ENCODE results near the gene FBXO11. TPM values are rescaled to one million over a fixed set of nuclear protein-coding genes. Genes with fewer than 3 reads are reported as not detected.

The FBXO11 gene
- total RNA-seq, 1 experiment from 2014 or later, result 49.3 TPM

DNA sequence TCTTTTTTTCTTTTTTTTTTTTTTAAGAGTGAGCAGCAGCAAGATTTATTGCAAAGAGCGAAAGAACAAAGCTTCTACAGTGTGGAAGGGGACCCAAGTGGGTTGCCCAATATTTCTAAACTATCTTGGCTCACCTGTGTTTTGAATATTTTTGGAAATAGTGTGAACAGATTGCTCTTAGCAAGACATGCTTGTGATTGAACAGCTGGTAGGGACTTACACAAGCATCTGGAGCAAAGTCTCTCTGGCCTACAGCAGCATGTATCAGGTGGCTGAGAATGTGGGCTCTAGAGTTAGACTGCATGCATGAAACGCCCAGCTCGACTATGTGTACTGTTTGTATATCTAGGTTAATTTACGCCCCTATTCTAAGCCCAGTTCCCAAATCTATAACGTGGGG is 40.3 kb upstream of the FBXO11 start:
- CTCF ChIA-PET, result no interaction called here
- no TSS peak for BruUV-seq (replicated peaks)

DNA sequence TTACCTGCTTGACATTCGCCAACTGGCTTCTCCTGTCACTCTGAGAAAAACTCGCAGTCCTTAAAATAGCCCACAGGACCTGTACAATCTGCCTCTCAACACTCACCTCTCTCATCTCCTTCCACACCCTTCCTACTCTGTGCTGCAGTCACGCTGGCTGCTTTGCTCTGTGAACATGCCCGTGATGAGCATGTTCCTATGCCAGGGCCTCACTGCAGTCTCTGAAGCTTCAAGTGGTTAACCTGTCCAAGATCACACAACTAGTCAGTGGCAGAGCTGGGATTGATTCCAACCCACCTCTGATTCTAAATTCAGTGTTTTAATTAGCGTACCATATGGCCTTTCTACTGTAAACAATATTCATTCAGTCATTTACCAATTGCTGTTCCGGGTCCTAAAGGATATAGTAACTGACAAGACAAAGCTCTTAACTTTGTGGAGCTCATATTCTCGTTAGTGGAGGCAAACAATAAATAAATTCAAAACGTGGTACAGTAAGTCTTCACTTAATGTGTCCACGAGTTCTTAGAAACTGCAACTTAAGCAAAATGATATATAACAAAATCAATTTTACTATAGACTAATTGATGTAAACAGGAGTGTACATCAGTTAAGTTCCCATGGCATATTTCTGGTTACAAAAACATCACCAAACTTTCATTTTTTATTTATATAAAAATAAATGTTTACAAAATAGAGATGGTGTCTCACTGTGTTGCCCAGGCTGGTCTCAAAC is 38.9 kb upstream of the FBXO11 start:
- Histone ChIP-seq H3K9me3 (ENCODE audit: insufficient read depth, low read depth) (no peaks in the 10 kb centered on the region), H3K4me3 (no peak overlapping the region), H2AFZ (peak overlapping the region; percentile 41; the same call in 1 of the 2 replicates), H3K9me2 (ENCODE audit: insufficient read depth) (no peaks in the 10 kb centered on the region), H3K79me2 (ENCODE audit: low read depth) (no peaks in the 10 kb centered on the region), H3K4me1 (replicated peaks; ENCODE audit: insufficient read depth) (no peaks in the 10 kb centered on the region), H3K27ac (no peak overlapping the region), H3K27me3 (ENCODE audit: insufficient read depth, low read depth) (no peaks in the 10 kb centered on the region), H3F3A (ENCODE audit: insufficient read depth, low read depth) (no peaks in the 10 kb centered on the region), H4K20me1 (ENCODE audit: insufficient read depth) (no peaks in the 10 kb centered on the region), H3K36me3 (ENCODE audit: low read depth) (no peaks in the 10 kb centered on the region), H3K4me2 (no peak overlapping the region)
- no peak for DNase-seq
- CTCF ChIA-PET, result no interaction called here
- TF ChIP-seq, protein P1, sequence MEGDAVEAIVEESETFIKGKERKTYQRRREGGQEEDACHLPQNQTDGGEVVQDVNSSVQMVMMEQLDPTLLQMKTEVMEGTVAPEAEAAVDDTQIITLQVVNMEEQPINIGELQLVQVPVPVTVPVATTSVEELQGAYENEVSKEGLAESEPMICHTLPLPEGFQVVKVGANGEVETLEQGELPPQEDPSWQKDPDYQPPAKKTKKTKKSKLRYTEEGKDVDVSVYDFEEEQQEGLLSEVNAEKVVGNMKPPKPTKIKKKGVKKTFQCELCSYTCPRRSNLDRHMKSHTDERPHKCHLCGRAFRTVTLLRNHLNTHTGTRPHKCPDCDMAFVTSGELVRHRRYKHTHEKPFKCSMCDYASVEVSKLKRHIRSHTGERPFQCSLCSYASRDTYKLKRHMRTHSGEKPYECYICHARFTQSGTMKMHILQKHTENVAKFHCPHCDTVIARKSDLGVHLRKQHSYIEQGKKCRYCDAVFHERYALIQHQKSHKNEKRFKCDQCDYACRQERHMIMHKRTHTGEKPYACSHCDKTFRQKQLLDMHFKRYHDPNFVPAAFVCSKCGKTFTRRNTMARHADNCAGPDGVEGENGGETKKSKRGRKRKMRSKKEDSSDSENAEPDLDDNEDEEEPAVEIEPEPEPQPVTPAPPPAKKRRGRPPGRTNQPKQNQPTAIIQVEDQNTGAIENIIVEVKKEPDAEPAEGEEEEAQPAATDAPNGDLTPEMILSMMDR (conservative IDR thresholded peaks at IDR 0.05), result no peak
- no peak for TF ChIP-seq EZH2 (IDR thresholded peaks at IDR 0.05; ENCODE audit: low read depth)
- BruUV-seq (replicated peaks), result no TSS peak
- intact Hi-C loops (cut with micrococcal nuclease; ENCODE audit: unreplicated experiment), result no loop called here
- POLR2A ChIA-PET (ENCODE audit: unreplicated experiment), result interaction anchor here (0.6 kb wide), 1 partner anchor 324 kb away, joined by 7 read pairs; no protein-coding TSS in a partner anchor

More for the DNA sequence above, 40.3 kb upstream of the FBXO11 start:
- Histone ChIP-seq H4K20me1 (ENCODE audit: insufficient read depth) (no peaks in the 10 kb centered on the region), H3K4me3 (no peak overlapping the region), H3K9me2 (ENCODE audit: insufficient read depth) (no peaks in the 10 kb centered on the region), H3K9me3 (ENCODE audit: insufficient read depth, low read depth) (no peaks in the 10 kb centered on the region), H3K4me2 (no peak overlapping the region), H3K27me3 (ENCODE audit: insufficient read depth, low read depth) (no peaks in the 10 kb centered on the region), H3K36me3 (ENCODE audit: low read depth) (no peaks in the 10 kb centered on the region), H3K27ac (no peak overlapping the region), H2AFZ (no peak overlapping the region), H3K79me2 (ENCODE audit: low read depth) (no peaks in the 10 kb centered on the region), H3F3A (ENCODE audit: insufficient read depth, low read depth) (no peaks in the 10 kb centered on the region), H3K4me1 (replicated peaks; ENCODE audit: insufficient read depth) (no peaks in the 10 kb centered on the region)
- no peak for DNase-seq
- intact Hi-C loops (cut with micrococcal nuclease; ENCODE audit: unreplicated experiment), result no loop called here
- POLR2A ChIA-PET (ENCODE audit: unreplicated experiment), result interaction anchor here (0.6 kb wide), 1 partner anchor 581 kb away, joined by 3 read pairs; no protein-coding TSS in a partner anchor
- TF ChIP-seq EZH2 (IDR thresholded peaks at IDR 0.05; ENCODE audit: low read depth), result no peak
- TF ChIP-seq, protein P1 (conservative IDR thresholded peaks at IDR 0.05), result no peak

GRCh38 chr2:47941936-47942335 is 35.6 kb upstream of the FBXO11 start:
- Histone ChIP-seq H3K4me2 (no peak overlapping the region), H3K4me3 (no peak overlapping the region), H3K27ac (no peak overlapping the region), H3F3A (ENCODE audit: insufficient read depth, low read depth) (no peaks in the 10 kb centered on the region), H3K4me1 (replicated peaks; ENCODE audit: insufficient read depth) (no peaks in the 10 kb centered on the region), H3K27me3 (ENCODE audit: insufficient read depth, low read depth) (no peaks in the 10 kb centered on the region), H3K79me2 (ENCODE audit: low read depth) (no peaks in the 10 kb centered on the region), H2AFZ (no peak overlapping the region), H4K20me1 (ENCODE audit: insufficient read depth) (no peaks in the 10 kb centered on the region), H3K9me3 (ENCODE audit: insufficient read depth, low read depth) (no peaks in the 10 kb centered on the region), H3K36me3 (ENCODE audit: low read depth) (no peaks in the 10 kb centered on the region), H3K9me2 (ENCODE audit: insufficient read depth) (no peaks in the 10 kb centered on the region)
- ChIA-PET CTCF (no interaction called here), POLR2A (ENCODE audit: unreplicated experiment) (no interaction called here)
- no TSS peak for BruUV-seq (replicated peaks)
- no peak for DNase-seq
- intact Hi-C loops (cut with micrococcal nuclease; ENCODE audit: unreplicated experiment), result no loop called here
- TF ChIP-seq, protein P1 (conservative IDR thresholded peaks at IDR 0.05), result no peak
- no peak for TF ChIP-seq EZH2 (IDR thresholded peaks at IDR 0.05; ENCODE audit: low read depth)

Measured in PC-9 (cell line).